Kidney (tissue), 14 donors: Measurements from ENCODE around the gene RANBP10. TPM values are rescaled to one million over a fixed set of nuclear protein-coding genes. Genes with fewer than 3 reads are reported as not detected.
"Not testable (repeated sequence)": the region's sequence is repeated elsewhere in the genome, so short reads cannot be mapped to it uniquely, and the experiment has no call there.

Experiments
- DNase-seq, 5 donors: peaks; one replicate each; pipeline ENCODE4 v3.0.0-alpha.2; 2013 to 2020
- FAIRE-seq: peaks from 2 replicates; lab custom pipeline; 2012; peaks lifted over from hg19 to GRCh38; lab: Jason Lieb, UNC
- H3K27ac ChIP-seq, 2 donors: one replicate each; pipeline ENCODE4 v1.7.0; 2013; ENCODE audit warnings: low read depth in 2 of 2, low read length in 2 of 2, inconsistent platforms in 1 of 2
- H3K27me3 ChIP-seq: one replicate; pipeline ENCODE4 v1.7.1; 2013; ENCODE audit warnings: low read length, inconsistent platforms; ENCODE audit not compliant: control insufficient read depth, insufficient read depth
- H3K36me3 ChIP-seq, 3 donors: one replicate each; pipeline versions ENCODE4 v1.7.0 to v1.7.1; 2013; ENCODE audit warnings: low read length in 3 of 3, control low read depth in 1 of 3, inconsistent platforms in 1 of 3; ENCODE audit not compliant: insufficient read depth in 3 of 3, control insufficient read depth in 2 of 3
- H3K4me1 ChIP-seq, 3 donors: one replicate each; pipeline versions ENCODE4 v1.7.0 to v1.7.1; 2013; ENCODE audit warnings: low read length in 3 of 3, inconsistent platforms in 1 of 3, low read depth in 1 of 3; ENCODE audit not compliant: control insufficient read depth in 2 of 3, insufficient read depth in 2 of 3
- H3K4me3 ChIP-seq, 3 donors: one replicate each; pipeline versions ENCODE4 v1.7.0 to v1.8.1; 2013; ENCODE audit warnings: low read length in 3 of 3, control low read depth in 1 of 3, inconsistent platforms in 1 of 3
- H3K9ac ChIP-seq, 3 donors: one replicate each; pipeline versions ENCODE4 v1.7.0 to v1.7.1; 2013; ENCODE audit warnings: low read length in 3 of 3, control low read depth in 1 of 3, inconsistent platforms in 1 of 3
- H3K9me3 ChIP-seq, 3 donors: one replicate each; pipeline versions ENCODE4 v1.7.0 to v1.7.1; 2013; ENCODE audit warnings: low read length in 3 of 3, control low read depth in 1 of 3, inconsistent platforms in 1 of 3; ENCODE audit not compliant: control insufficient read depth in 2 of 3, insufficient read depth in 1 of 3
- intact Hi-C: fragments of 100-400 bp; cut with DNase I; formaldehyde crosslinking; loops from one replicate; pipeline ENCODE4 v1.11.1; 2022
- polyA plus RNA-seq: library from polyadenylated mRNA; stranded (reverse); fragments of 350-450 nt; fragmentation: Illumina TruSeq; extraction: RNeasy Lipid Tissue Mini Kit (QIAGEN cat#74804); gene quantifications from one replicate; pipeline ENCODE4 v1.2.3, GENCODE V29; 2014; ENCODE audit warnings: low read depth, low replicate concordance; ENCODE audit not compliant: insufficient read depth
- total RNA-seq: library from RNA; stranded (reverse); fragmentation: NEBNext Ultra II Directional; extraction: Animal tissue kit (Norgen Biotek cat#: 25700); gene quantifications from one replicate; pipeline ENCODE4 v1.2.1, GENCODE V29; 2021
- TF ChIP-seq, protein P1 (sequence below): IDR thresholded peaks from 3 replicates; pipeline ENCODE4 v1.5.1; 2012; ENCODE audit warnings: mild to moderate bottlenecking, moderate library complexity, borderline replicate concordance; ENCODE audit not compliant: insufficient read depth; ENCODE audit errors: extremely low read depth
- donor health status: control.
- donor health status: control.
- donor health status: control.
- donor health status: control.
- donor health status: control.
- donor health status: DM: yes; HTN: yes; CAD: no.
- donor health status: Normal renal cell carcinoma (clear cell type).

RANBP10 gene
- total and polyA plus RNA-seq, 2 donors from 2014 or later: 7.0 to 22.3 TPM

DNA sequence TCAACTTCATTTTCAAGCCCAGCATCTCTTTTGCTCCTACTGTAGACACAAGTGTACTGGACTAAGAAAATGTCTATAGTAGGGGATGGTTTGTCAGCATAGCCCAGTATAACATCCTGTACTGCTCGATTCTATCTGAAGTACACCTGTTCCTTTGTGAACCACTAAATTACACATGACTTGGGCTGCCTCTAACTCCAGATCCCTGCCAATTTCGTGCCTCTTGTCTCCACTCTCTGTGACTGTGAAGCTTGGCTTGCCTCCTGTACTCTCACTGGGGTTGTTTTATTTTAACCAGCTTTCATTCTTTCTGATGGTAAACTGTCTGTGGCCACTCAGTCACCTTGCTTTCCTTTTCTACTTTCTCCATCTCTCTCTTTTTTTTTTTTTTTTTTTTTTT lies 111.7 kb downstream of the RANBP10 start:
- no peak for FAIRE-seq
- Histone ChIP-seq H3K4me1 (peaks cover 0 to 4% (median 3%) of the 10 kb centered on the region in 3 donors), H3K9me3 (no peaks in the 10 kb centered on the region), H3K4me3 (no peak overlapping the region), H3K27ac (no peak overlapping the region), H3K9ac (no peak overlapping the region), H3K27me3 (no peaks in the 10 kb centered on the region), H3K36me3 (peaks cover 0 to 4% (median 0%) of the 10 kb centered on the region in 3 donors)
- TF ChIP-seq, protein P1, sequence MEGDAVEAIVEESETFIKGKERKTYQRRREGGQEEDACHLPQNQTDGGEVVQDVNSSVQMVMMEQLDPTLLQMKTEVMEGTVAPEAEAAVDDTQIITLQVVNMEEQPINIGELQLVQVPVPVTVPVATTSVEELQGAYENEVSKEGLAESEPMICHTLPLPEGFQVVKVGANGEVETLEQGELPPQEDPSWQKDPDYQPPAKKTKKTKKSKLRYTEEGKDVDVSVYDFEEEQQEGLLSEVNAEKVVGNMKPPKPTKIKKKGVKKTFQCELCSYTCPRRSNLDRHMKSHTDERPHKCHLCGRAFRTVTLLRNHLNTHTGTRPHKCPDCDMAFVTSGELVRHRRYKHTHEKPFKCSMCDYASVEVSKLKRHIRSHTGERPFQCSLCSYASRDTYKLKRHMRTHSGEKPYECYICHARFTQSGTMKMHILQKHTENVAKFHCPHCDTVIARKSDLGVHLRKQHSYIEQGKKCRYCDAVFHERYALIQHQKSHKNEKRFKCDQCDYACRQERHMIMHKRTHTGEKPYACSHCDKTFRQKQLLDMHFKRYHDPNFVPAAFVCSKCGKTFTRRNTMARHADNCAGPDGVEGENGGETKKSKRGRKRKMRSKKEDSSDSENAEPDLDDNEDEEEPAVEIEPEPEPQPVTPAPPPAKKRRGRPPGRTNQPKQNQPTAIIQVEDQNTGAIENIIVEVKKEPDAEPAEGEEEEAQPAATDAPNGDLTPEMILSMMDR: no peak
- intact Hi-C loops: no loop called here
- DNase-seq: no peak

DNA sequence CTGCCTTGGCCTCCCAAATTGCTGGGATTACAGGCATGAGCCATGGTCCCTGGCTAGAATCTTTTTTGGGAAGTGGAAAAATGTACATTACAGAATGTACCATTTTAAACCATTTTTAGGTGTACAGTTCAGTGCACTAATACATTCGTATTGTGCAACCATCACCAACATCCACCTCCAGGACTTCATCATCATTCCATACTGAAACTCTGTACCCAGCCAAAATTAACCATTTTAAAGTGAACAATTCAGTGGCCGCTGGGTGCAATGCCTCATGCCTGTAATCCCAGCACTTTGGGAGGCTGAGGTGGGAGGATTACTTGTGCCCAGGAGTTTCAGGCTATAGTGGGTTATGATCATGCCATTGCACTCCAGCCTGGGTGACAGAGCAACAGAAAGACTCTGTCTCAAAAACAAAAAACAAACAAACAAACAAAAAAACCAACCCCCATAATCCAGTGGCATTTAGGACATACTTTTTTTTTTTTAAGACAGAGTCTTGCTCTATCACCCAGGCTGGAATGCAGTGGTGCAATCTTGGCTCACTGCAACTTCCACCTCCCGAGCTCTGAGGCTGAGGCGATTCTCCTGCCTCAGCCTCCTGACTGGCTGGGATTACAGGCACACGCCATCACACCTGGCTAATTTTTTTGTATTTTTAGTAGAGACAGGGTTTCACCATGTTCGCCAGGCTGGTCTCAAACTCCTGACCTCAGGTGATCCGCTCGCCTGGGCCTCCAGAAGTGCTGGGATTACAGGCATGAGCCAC lies 112.7 kb downstream of the RANBP10 start:
- intact Hi-C loops, DNase-seq, FAIRE-seq: not testable (repeated sequence)

DNA sequence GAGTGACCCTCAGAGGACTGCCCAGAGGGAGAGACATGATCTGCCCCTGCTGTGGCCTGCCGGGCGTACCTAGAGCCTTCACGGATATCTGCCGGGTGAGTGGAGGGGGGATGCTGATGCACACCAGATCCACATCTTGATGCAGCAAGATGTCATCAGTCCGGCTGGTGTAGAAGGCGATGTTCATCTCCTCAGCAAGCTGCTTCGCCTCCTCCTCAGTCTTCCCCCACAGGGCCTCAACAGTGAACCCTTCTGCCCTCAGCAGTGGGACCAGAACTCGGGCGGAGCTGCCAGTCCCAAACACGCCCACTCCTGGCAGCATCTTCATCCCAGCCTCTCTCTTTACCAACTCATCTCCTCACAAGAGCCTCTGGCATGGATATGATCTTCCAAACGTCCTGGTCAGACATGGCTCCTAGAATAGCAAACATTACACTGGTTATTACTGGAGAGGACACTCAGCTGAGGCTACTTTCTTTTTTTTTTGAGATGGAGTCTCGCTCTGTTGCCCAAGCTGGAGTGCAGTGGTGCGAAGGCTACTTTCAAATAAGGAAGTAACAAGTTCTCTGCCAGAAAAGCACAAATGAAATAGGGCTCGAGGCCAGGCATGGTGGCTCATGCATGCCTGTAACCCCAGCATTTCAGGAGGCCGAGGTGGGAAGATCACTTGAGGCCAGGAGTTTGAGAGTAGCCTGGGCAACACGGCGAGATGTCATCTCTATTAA lies 120.8 kb downstream of the RANBP10 start:
- no peaks in the 10 kb centered on the region for H3K27me3 ChIP-seq
- peaks cover 0 to 4% (median 3%) of the 10 kb centered on the region in 3 donors for H3K36me3 ChIP-seq
- H3K9ac ChIP-seq: no peak overlapping the region
- TF ChIP-seq, protein P1: no peak
- no peaks in the 10 kb centered on the region for H3K9me3 ChIP-seq
- peak overlapping the region; percentile 51 to 52 for H3K27ac ChIP-seq
- no peak for DNase-seq
- intact Hi-C loops: no loop called here
- peaks cover 0 to 4% (median 0%) of the 10 kb centered on the region in 3 donors for H3K4me1 ChIP-seq
- FAIRE-seq: no peak
- H3K4me3 ChIP-seq: no peak overlapping the region

More for the DNA sequence above, 112.7 kb downstream of the RANBP10 start:
- H3K9me3 ChIP-seq, H3K9ac ChIP-seq, H3K27me3 ChIP-seq, H3K27ac ChIP-seq, H3K36me3 ChIP-seq, H3K4me3 ChIP-seq, H3K4me1 ChIP-seq: not testable (repeated sequence)

DNA sequence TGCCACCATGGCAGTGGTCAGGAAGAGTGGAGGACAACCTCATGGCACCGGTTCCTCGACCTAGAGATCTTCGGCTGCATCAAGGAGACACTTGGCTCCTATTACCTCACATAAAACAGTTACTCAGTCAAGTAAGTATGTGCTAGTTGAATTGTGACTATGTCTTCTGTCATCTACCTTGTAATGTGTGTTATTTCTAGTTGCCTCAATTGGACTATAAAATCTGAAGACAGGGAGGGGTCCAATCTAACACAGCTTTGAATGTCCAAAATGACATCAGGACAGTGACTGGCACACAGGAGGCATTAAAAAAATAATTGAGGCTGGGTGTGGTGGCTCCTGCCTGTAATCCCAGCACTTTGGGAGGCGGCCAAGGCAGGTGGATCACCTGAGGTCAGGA lies 122.6 kb downstream of the RANBP10 start:
- FAIRE-seq (no peak), DNase-seq (no peak)
- TF ChIP-seq, protein P1: no peak
- no peaks in the 10 kb centered on the region for H3K27me3 ChIP-seq
- H3K4me3 ChIP-seq: no peak overlapping the region
- no peak overlapping the region for H3K27ac ChIP-seq
- no peaks in the 10 kb centered on the region for H3K9me3 ChIP-seq
- H3K9ac ChIP-seq: no peak overlapping the region
- H3K4me1 ChIP-seq: peaks cover 0 to 4% (median 0%) of the 10 kb centered on the region in 3 donors
- H3K36me3 ChIP-seq: peaks cover 0 to 4% (median 3%) of the 10 kb centered on the region in 3 donors
- intact Hi-C loops: no loop called here
